GM21381 (cell line): ENCODE data around the gene TNFSF9.
"Not testable (repeated sequence)": the region's sequence is repeated elsewhere in the genome, so short reads cannot be mapped to it uniquely, and the experiment has no call there.

ENCODE experiments used
- ATAC-seq: cut with Tn5 transposase; IDR thresholded peaks from one replicate; pipeline ENCODE4 v1.9.1; 2021; ENCODE audit warnings: mild to moderate bottlenecking, moderate library complexity; ENCODE audit not compliant: unreplicated experiment

Gene TNFSF9

GRCh38 chr19:6568816-6569215 is 38.0 kb downstream of the TNFSF9 start:
- ATAC-seq = no peak

GRCh38 chr19:6570764-6571163 is 39.9 kb downstream of the TNFSF9 start:
- no peak for ATAC-seq

GRCh38 chr19:6571167-6571566 is 40.3 kb downstream of the TNFSF9 start:
- ATAC-seq = no peak

- ATAC-seq = no peak
Observed at GRCh38 chr19:6572217-6572616, 41.4 kb downstream of the TNFSF9 start.

GRCh38 chr19:6573350-6573749 is 42.5 kb downstream of the TNFSF9 start:
- ATAC-seq = no peak

- peak; percentile 2 for ATAC-seq
Observed at GRCh38 chr19:6576869-6577475, 46.1 kb downstream of the TNFSF9 start.

- peak; percentile 70 for ATAC-seq
Observed at GRCh38 chr19:6577476-6578125, 46.8 kb downstream of the TNFSF9 start.

GRCh38 chr19:6579450-6580178 is 48.8 kb downstream of the TNFSF9 start:
- ATAC-seq = no peak

GRCh38 chr19:6580313-6580712 is 49.5 kb downstream of the TNFSF9 start:
- no peak for ATAC-seq

GRCh38 chr19:6582515-6583484 is 52.0 kb downstream of the TNFSF9 start:
- not testable (repeated sequence) for ATAC-seq
